K562 (cell line): ENCODE results near the gene FGF14.

Experiments
- ARID3A ChIP-seq: IDR thresholded peaks from 2 replicates; pipeline ENCODE4 v1.6.1; 2012; ENCODE audit warnings: low read depth, low read length, improper control_type of control experiment, borderline replicate concordance
- E2F5 ChIP-seq: sonication (generic); formaldehyde crosslinking; IDR thresholded peaks from 2 replicates; pipeline ENCODE4 v1.8.0; 2022; ENCODE audit warnings: mild to moderate bottlenecking, missing genetic modification reagents
- FOXJ3 ChIP-seq: sonication (generic); formaldehyde crosslinking; IDR thresholded peaks from 2 replicates; pipeline ENCODE4 v1.4.0; 2020; ENCODE audit warnings: mild to moderate bottlenecking, missing genetic modification reagents
- IRF1 ChIP-seq: sonication (generic); formaldehyde crosslinking; IDR thresholded peaks from 2 replicates; pipeline ENCODE4 v1.8.0; 2022; ENCODE audit warnings: missing genetic modification reagents, mild to moderate bottlenecking, borderline replicate concordance
- NR2C1 ChIP-seq, 2 experiments: fragments of 450-650 bp; IDR thresholded peaks; 2 replicates each; pipeline ENCODE4 v1.6.1; 2017; ENCODE audit warnings: mild to moderate bottlenecking in 2 of 2, antibody characterized with exemption in 1 of 2, inconsistent platforms in 1 of 2, missing compliant biosample characterization in 1 of 2, missing genetic modification characterization in 1 of 2
- POLR2A ChIP-seq: fragments of 450-650 bp; conservative IDR thresholded peaks from 2 replicates; pipeline ENCODE4 v1.6.1; 2016
- PREB ChIP-seq: sonication (generic); formaldehyde crosslinking; IDR thresholded peaks from 2 replicates; pipeline ENCODE4 v1.8.1; 2023; ENCODE audit warnings: mild to moderate bottlenecking, missing genetic modification reagents
- SMAD4 ChIP-seq: fragments of 250-450 bp; sonication (Bioruptor Pico); conservative IDR thresholded peaks from 2 replicates; pipeline ENCODE4 v1.8.0; 2021; ENCODE audit warnings: inconsistent platforms, mild to moderate bottlenecking, moderate library complexity
- SPI1 ChIP-seq: IDR thresholded peaks from 2 replicates; pipeline ENCODE4 v1.6.1; 2011; ENCODE audit warnings: low read depth, low read length, control low read depth, borderline replicate concordance

DNA sequence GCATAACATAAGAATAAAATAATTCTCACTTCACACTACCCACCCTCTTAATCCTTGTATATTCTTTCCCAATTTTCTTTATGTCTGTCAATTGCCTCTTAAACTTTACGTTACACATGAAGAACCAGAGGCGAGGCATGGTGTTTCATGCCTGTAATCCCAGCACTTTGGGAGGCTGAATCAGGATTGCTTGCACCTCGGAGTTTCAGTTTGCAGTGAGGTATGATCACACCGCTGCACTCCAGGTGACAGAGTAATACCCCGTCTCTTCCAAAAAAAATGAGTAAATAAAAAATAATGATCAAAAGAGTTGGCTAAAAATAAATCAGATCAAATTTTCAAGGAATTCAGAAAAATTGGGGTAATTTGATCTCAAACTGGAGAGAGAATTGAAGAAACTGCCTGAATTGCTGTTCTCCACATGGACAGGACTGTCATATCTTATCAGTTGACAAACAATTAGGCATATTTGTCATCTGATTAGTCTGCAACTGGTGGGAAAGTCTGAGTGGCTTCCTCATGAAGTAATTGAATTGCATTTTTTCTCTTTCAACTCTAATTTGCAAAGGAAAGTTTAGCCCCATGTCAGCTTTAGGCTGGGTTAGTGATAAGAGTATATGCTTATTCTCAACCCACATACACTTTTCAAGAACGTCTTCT, 646.5 kb downstream of the FGF14 start:
- TF ChIP-seq IRF1 (CRISPR knock-in tag) (no peak), POLR2A (no peak), SPI1 (no peak), PREB (CRISPR knock-in tag) (no peak), E2F5 (CRISPR knock-in tag) (no peak), ARID3A (no peak), FOXJ3 (CRISPR knock-in tag) (no peak), SMAD4 (no peak), NR2C1 (IDR thresholded peaks at IDR 0.05) (no peak), NR2C1 (tag; IDR thresholded peaks at IDR 0.05) (no peak)
